T1000 (cell line): ENCODE results near the gene ACADS.

Experiments used
- DNase-seq: peaks from one replicate; lab custom pipeline; 2025; ENCODE audit warnings: mixed read lengths; lab: John Stamatoyannopoulos, UW

The ACADS gene

GRCh38 chr12:120725659-120726509 is at the start of gene ACADS:
Gene ACADS, plus strand, starts transcription at chr12:120725826. Its CDS starts 60 bp downstream, at chr12:120725886.
- peak; percentile 77 for DNase-seq

GRCh38 chr12:120677765-120678473 is 47.7 kb upstream of the ACADS start:
- DNase-seq: peak; percentile 31

- no peak for DNase-seq
Measured at GRCh38 chr12:120678572-120678971, 47.1 kb upstream of the ACADS start.

- no peak for DNase-seq
Measured at GRCh38 chr12:120680165-120680738, 45.4 kb upstream of the ACADS start.

- no peak for DNase-seq
Measured at GRCh38 chr12:120684523-120684932, 41.1 kb upstream of the ACADS start.

GRCh38 chr12:120685522-120685921 is 40.1 kb upstream of the ACADS start:
- no peak for DNase-seq

- peak; percentile 91 for DNase-seq
Measured at GRCh38 chr12:120686151-120686689, 39.4 kb upstream of the ACADS start.

GRCh38 chr12:120686690-120687577 is 38.7 kb upstream of the ACADS start, which contains the start of gene MLEC:
Gene MLEC, plus strand, starts transcription at chr12:120687149. Its CDS starts 148 bp downstream, at chr12:120687297.
- peak; percentile 97 for DNase-seq

GRCh38 chr12:120687578-120688289 is 37.9 kb upstream of the ACADS start:
- DNase-seq: no peak

- DNase-seq: no peak
Measured at GRCh38 chr12:120688527-120689071, 37.0 kb upstream of the ACADS start.

GRCh38 chr12:120689397-120690082 is 36.1 kb upstream of the ACADS start:
- DNase-seq: no peak

GRCh38 chr12:120690083-120690450 is 35.6 kb upstream of the ACADS start:
- no peak for DNase-seq

GRCh38 chr12:120690978-120691377 is 34.6 kb upstream of the ACADS start:
- DNase-seq: no peak

- no peak for DNase-seq
Measured at GRCh38 chr12:120692524-120693033, 33.0 kb upstream of the ACADS start.

GRCh38 chr12:120693848-120694247 is 31.8 kb upstream of the ACADS start:
- DNase-seq: no peak

GRCh38 chr12:120696626-120697025 is 29.0 kb upstream of the ACADS start:
- no peak for DNase-seq

GRCh38 chr12:120697344-120697743 is 28.3 kb upstream of the ACADS start:
- no peak for DNase-seq

GRCh38 chr12:120698665-120699064 is 27.0 kb upstream of the ACADS start:
- DNase-seq: no peak

- no peak for DNase-seq
Measured at GRCh38 chr12:120699553-120699952, 26.1 kb upstream of the ACADS start.

GRCh38 chr12:120700886-120701285 is 24.7 kb upstream of the ACADS start:
- no peak for DNase-seq
